ENCODE measurements around the gene KRT23. TPM values are rescaled to one million over a fixed set of nuclear protein-coding genes. Genes with fewer than 3 reads are reported as not detected.

Gene KRT23
- total and polyA plus RNA-seq, 10 of the 15 experiments (the other 5 are each of a cell fraction or from before 2014, with no cell fraction given) = not detected

GRCh38 chr17:40883031-40883430 lies 54.4 kb downstream of the KRT23 start:
- Histone ChIP-seq H3K9ac (ENCODE audit: control insufficient read depth, insufficient read depth, low read length) (no peak overlapping the region), H3K4me3 (no peak overlapping the region), H4K20me1 (ENCODE audit: control insufficient read depth, insufficient read depth) (no peaks in the 10 kb centered on the region; the same call in 1 of the 2 replicates), H2AFZ (ENCODE audit: control insufficient read depth, low read depth, low read length) (no peak overlapping the region), H3K27ac (ENCODE audit: control insufficient read depth, insufficient read depth) (no peak overlapping the region), H3K27me3 (replicated peaks in 1 of 2; ENCODE audit: control insufficient read depth in 2 of 2, insufficient read depth in 2 of 2, low read length in 1 of 2) (no peaks in the 10 kb centered on the region; a peak in 1 of 4 replicates), H3K36me3 (ENCODE audit: control insufficient read depth in 2 of 2, insufficient read depth in 2 of 2, low read length in 1 of 2) (no peaks in the 10 kb centered on the region), H3K79me2 (ENCODE audit: control insufficient read depth, insufficient read depth, low read length) (no peaks in the 10 kb centered on the region), H3K4me2 (ENCODE audit: control insufficient read depth, insufficient read depth) (no peak overlapping the region), H3K9me3 (replicated peaks; ENCODE audit: control insufficient read depth, insufficient read depth, low read length) (no peaks in the 10 kb centered on the region), H3K4me1 (ENCODE audit: control insufficient read depth, insufficient read depth, low read length) (no peaks in the 10 kb centered on the region)
- in situ Hi-C loops (cut with MboI) (no loop called here), intact Hi-C loops (cut with micrococcal nuclease; ENCODE audit: unreplicated experiment) (no loop called here)
- ChIA-PET CTCF (no interaction called here), POLR2A (no interaction called here), SMC1A (ENCODE audit: uncharacterized antibody, unreplicated experiment) (no interaction called here), RAD21 (ENCODE audit: unreplicated experiment) (no interaction called here)
- WGBS (ENCODE audit: insufficient coverage, insufficient replicate concordance, low lambda C conversion rate, missing lambda C conversion rate) = 0% methylated on average over 1 of the region's 1 CpG
- DNase-seq (ENCODE audit: low read depth, low spot score) (no peak), ATAC-seq (no peak), FAIRE-seq (no peak)
- TF ChIP-seq ZNF592 (IDR thresholded peaks at IDR 0.05) (no peak), ZNF217 (IDR thresholded peaks at IDR 0.05) (no peak), PAX5 (IDR thresholded peaks at IDR 0.05; ENCODE audit: borderline replicate concordance, low read depth, low read length) (no peak)
- BruUV-seq (replicated peaks) = no TSS peak

DNA sequence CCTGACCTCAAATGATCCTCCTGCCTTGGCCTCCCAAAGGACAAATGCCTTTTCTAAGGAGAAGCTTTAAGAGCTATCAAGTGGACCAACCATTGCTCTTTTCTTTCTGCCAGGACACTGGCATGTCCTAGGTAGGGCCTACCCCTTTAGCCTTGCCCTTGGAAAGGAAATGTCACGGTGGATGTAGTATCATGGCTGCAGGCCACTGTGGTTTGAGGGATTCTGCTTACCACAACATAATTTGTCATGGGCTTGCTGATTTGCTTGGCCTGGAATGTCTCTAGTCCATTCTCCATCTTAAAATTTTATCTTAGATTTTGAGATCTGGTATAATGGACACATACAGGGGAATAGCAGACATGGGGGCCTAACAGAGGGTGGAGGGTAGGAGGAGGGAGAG lies 58.4 kb downstream of the KRT23 start:
- no peak overlapping the region for H3K4me3 ChIP-seq
- BruUV-seq (replicated peaks) = no TSS peak
- H2AFZ ChIP-seq (ENCODE audit: control insufficient read depth, low read depth, low read length) = no peak overlapping the region
- WGBS (ENCODE audit: insufficient coverage, insufficient replicate concordance, low lambda C conversion rate, missing lambda C conversion rate) = 0% methylated on average over 1 of the region's 1 CpG
- H3K4me1 ChIP-seq (ENCODE audit: control insufficient read depth, insufficient read depth, low read length) = no peaks in the 10 kb centered on the region
- no peaks in the 10 kb centered on the region for H3K36me3 ChIP-seq (ENCODE audit: control insufficient read depth in 2 of 2, insufficient read depth in 2 of 2, low read length in 1 of 2)
- ATAC-seq (no peak), FAIRE-seq (no peak), DNase-seq (ENCODE audit: low read depth, low spot score) (no peak)
- H4K20me1 ChIP-seq (ENCODE audit: control insufficient read depth, insufficient read depth) = no peaks in the 10 kb centered on the region
- in situ Hi-C loops (cut with MboI) (no loop called here), intact Hi-C loops (cut with micrococcal nuclease; ENCODE audit: unreplicated experiment) (no loop called here)
- ChIA-PET RAD21 (ENCODE audit: unreplicated experiment) (no interaction called here), SMC1A (ENCODE audit: uncharacterized antibody, unreplicated experiment) (no interaction called here), POLR2A (no interaction called here), CTCF (no interaction called here)
- no peak overlapping the region for H3K27ac ChIP-seq (ENCODE audit: control insufficient read depth, insufficient read depth)
- H3K4me2 ChIP-seq (ENCODE audit: control insufficient read depth, insufficient read depth) = no peak overlapping the region
- H3K79me2 ChIP-seq (ENCODE audit: control insufficient read depth, insufficient read depth, low read length) = no peaks in the 10 kb centered on the region
- no peaks in the 10 kb centered on the region for H3K9me3 ChIP-seq (replicated peaks; ENCODE audit: control insufficient read depth, insufficient read depth, low read length)
- H3K9ac ChIP-seq (ENCODE audit: control insufficient read depth, insufficient read depth, low read length) = no peak overlapping the region
- no peaks in the 10 kb centered on the region; a peak in 1 of 4 replicates for H3K27me3 ChIP-seq (replicated peaks in 1 of 2; ENCODE audit: control insufficient read depth in 2 of 2, insufficient read depth in 2 of 2, low read length in 1 of 2)
- TF ChIP-seq ZZZ3 (IDR thresholded peaks at IDR 0.05; ENCODE audit: control insufficient read depth, insufficient read length, low read depth) (no peak), RAD21 (IDR thresholded peaks at IDR 0.05; ENCODE audit: insufficient read depth, low read depth, low read length) (no peak), EZH2 (IDR thresholded peaks at IDR 0.05; ENCODE audit: borderline replicate concordance, control insufficient read depth, low read depth, low read length) (no peak), PBX3 (IDR thresholded peaks at IDR 0.05; ENCODE audit: insufficient replicate concordance, low read depth, low read length) (no peak), CBX5 (IDR thresholded peaks at IDR 0.05; ENCODE audit: low read depth) (no peak)
- TF ChIP-seq, protein P1, sequence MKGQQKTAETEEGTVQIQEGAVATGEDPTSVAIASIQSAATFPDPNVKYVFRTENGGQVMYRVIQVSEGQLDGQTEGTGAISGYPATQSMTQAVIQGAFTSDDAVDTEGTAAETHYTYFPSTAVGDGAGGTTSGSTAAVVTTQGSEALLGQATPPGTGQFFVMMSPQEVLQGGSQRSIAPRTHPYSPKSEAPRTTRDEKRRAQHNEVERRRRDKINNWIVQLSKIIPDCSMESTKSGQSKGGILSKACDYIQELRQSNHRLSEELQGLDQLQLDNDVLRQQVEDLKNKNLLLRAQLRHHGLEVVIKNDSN (IDR thresholded peaks at IDR 0.05; ENCODE audit: borderline replicate concordance, extremely low read length, insufficient read depth, low read depth, low read length) = no peak

Measured in GM12878 (cell line).